ENCODE results near the gene CASKIN1.
"Not testable (repeated sequence)": the region's sequence is repeated elsewhere in the genome, so short reads cannot be mapped to it uniquely, and the experiment has no call there.

CASKIN1 gene

DNA sequence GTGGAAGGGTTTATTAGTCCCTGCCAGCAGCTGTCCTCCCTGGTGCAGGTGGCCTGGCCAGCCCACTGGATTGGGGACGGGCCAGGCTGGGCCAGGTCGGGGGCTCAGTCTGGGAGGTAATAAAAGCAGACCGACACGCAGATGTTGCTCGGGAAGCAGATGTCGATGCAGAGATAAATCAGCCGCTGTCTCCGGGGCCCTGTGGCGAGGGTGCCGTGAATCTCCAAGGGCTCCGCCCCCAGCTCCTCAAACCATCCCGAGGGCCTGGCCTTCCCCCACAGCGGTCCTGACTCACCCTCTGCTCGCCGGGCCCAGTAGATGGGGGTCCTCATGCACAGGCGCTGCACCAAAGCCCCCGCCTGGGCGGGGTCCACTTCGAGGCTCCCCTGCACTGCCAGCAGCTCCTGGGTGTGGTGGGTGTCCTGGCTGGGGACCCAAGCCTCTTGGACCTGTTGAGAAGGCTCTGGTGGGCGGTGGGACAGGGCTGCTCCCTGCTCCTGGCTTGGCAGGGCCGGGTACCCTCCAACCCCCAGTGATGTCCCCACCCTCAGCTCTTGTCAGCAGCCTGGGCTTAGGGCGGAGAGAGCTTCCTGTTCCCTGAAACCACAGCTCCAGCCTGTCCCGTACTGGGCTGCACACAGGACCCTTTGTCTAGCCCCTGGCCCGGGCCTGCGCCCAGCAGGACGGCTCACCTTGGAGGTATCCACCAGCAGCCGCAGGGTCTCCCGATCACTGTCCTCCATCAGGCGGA is 13.0 kb upstream of the CASKIN1 start:
- no peak for DNase-seq

DNA sequence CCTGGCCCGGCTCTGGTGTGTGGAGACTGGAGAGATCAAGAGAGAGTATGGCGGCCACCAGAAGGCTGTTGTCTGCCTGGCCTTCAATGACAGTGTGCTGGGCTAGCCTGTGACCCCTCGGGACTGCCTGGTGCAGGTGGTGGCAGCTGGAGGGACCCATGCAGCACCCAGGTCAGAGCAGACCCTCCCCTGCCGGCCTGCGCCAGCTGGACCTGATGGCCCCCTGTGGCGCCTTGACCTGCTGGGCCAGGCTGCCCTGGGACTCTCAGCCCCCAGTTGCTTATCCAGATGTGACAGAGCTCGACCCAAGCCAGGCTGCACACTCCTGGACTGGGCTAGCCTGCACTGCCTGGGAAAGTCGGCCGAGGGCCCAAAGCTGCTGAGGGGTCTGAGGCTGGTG is 12.4 kb upstream of the CASKIN1 start:
- no peak for DNase-seq

DNA sequence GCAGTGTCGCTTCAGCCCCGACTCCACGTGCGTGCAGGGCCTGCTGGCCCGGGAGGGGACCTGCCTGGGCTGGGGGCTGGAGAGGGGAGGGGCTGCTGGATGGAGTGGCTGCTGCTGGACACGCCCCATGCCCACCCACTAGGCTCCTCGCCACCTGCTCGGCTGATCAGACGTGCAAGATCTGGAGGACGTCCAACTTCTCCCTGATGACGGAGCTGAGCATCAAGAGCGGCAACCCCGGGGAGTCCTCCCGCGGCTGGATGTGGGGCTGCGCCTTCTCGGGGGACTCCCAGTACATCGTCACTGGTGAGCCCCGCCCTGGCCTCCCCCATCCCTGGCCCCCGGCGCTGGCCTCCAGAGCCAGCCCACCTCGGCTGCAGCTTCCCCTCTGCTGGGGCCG is 11.9 kb upstream of the CASKIN1 start:
- DNase-seq: no peak

DNA sequence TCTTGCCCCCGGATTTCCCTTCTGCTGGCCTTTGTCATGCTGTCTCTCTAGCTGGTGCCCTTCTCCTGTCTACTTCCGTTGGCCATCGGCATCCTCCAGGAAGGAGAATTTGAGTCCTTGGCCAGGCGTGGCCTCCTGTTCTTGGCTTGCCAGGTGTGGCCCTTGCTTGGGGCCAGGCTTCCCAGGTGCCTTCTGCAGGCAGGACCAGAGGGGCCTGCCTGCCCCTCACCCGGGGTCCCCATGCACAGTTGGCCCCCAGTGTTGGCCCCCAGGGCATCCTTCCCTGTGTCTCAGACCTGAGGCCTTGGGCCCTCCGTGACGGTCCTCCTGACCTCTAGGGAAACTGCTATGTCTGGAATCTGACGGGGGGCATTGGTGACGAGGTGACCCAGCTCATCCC is 11.5 kb upstream of the CASKIN1 start:
- DNase-seq: no peak

DNA sequence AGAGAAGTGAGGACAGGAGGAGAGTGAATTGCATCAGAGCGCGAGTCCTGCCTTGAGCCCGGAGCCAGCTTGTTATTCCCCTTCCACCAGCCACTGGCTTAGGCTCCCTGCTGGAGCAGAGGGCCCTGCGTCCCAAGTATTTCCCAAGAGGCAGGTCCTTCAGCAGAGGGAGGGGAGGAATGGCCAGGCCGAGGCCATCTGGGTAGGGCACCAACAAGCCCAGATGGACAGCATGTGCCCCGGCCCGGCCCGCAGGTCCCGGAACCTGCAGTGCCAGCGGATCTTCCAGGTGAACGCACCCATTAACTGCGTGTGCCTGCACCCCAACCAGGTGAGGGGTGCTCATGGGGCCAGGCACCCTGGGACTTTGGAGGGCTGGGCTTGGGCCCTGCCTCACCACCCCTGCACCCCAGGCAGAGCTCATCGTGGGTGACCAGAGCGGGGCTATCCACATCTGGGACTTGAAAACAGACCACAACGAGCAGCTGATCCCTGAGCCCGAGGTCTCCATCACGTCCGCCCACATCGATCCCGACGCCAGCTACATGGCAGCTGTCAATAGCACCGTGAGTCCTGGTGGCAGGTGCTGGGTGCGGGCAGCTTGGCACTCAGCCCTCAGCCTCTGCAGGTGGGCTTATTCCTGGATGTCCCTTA is 10.5 kb upstream of the CASKIN1 start:
- no peak for DNase-seq

DNA sequence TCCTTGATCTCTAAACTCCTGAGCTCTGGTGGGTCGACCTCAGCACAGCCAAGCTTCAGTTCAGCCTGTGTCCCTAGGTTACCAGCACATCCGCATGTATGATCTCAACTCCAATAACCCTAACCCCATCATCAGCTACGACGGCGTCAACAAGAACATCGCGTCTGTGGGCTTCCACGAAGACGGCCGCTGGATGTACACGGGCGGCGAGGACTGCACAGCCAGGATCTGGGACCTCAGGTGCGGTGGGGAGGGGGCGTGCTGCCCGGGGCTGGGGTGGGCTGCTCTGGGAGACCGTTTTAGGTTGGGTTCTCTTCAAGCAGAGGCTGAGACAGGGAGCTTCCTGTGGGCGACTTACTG is 10.0 kb upstream of the CASKIN1 start:
- DNase-seq: no peak

DNA sequence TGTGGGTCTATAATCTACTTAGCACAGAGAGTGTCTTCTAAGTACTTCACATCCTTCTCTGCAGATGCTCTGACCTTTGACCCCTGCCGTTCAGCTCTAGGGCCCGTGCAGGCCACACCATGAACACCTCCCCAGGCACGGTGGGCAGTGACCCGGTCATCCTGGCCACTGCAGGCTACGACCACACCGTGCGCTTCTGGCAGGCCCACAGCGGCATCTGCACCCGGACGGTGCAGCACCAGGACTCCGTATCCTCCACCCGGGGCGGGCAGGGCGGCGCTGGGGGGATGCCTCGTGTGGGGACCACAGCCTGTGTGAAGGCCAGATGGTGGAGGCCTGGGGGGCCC is 9.5 kb upstream of the CASKIN1 start:
- no peak for DNase-seq

DNA sequence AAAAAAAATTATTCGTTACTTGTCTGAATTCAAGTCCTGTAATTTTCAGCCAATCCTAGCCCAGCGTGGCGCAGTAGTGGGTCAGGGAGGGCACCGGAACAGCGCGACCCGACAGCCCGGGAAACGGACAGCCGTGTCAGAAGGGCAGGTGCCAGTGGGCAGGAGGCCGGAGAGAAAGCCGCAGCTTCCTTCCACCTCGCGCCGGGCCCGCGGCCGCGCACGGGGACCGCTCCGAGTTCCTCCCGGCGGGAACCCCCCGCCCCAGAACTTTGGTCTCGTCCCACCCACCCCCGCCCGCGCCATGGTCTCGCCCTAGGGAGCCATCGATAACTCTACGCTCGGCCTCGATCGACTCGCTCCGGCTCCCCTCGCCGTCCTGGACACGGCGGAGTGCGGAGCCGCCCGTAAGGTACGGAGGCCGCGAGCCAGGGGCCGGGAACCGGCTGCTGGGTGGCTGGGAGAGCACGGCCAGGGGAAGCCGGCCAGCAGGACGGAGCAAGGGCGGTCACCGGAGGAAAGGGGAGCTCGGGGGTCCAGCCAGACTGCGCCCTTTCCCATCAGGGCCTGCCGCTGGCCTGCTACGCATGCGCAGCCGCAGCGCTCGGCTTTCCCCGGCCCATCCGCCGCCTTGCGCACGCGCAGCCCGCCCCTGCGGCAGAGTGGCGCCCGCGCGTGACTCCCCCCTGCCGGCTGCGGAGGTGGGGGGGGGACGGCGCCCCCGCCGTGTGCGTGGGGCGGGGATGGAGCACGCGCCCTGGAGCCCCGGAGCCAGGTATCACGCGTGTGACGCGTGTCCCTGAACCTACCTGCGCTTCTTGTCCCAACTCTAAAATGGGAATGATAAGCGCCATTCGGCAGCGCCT is 8.9 kb upstream of the CASKIN1 start, which contains the start of gene MLST8:
Gene MLST8, plus strand, starts transcription at position 351 of the 863 bp plus-strand sequence. CDS start 632 bp downstream, outside the sequence.
- DNase-seq: peak; percentile 96

DNA sequence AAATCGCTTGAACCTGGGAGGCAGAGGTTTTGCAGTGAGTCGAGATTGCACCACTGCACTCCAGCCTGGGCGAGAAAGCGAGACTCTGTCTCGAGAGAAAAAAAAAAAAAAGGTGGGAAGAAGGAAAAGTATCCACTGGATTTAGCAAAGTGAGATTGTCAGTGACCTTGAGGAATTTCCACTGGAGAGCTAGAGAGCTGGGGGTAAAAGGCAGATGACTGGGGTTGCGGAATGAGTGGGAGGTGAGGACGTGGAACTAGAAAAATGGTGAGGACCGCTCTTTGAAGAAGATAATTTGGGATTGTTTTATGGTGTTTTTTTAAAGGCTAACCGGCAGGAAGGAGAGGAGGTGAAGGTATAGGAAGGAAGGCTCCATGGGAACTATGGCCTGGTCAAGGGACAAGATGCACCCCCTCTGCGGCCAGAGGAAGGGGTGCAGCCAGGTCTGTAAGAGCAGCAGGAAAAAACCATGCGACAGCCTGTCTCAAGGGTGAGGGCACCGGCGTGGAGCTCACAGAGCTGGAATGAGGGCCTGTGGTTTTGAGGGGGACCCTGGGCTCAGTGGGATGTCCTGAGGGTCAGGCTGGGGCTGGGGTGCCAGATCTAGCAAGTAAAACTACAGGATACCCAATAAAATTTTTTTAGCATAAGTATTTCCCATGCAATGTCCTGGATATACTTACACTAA is 8.2 kb upstream of the CASKIN1 start:
- peak; percentile 28 for DNase-seq

DNA sequence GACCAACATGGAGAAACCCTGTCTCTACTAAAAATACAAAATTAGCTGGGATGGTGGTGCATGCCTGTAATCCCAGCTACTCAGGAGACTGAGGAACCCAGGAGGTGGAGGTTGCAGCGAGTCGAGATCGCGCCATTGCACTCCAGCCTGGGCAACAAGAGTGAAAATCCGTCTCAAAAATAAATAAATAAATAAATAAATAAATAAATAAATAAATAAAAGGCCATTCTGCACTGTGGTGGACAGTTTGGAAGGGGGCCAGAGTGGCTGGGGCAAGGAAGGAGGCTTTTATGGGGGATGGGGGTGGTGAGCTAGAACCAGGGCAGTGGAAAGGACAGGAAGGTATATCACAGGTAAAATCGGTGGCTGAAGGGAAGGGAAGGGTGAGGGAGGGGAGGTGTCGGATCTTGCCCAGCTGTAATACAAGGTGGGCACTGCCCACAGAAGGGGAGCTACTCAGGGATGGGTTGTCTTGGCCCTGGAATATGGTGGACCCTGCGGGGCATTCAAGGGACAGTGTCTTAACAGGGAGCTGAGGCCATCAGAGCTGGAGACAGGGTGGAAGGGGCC is 6.8 kb upstream of the CASKIN1 start:
- DNase-seq: not testable (repeated sequence)

DNA sequence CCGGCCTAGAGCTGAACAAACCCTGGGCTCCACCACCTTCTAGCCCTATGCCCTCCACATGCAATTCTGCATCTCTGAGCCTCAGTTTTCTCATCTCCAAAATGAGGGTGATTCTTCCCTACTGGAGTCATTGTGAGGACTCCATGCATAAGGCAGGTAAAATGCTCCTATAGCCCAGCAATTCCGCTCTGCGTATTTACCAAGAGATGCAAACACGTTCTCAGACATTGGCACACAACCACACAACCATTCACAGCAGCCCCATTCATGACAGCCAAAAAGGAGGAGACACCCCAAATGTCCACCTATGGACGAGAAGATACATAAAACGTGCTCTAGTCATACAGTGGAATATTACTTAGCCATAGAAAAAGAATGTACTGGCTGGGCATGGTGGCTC is 3.9 kb upstream of the CASKIN1 start:
- DNase-seq: no peak

DNA sequence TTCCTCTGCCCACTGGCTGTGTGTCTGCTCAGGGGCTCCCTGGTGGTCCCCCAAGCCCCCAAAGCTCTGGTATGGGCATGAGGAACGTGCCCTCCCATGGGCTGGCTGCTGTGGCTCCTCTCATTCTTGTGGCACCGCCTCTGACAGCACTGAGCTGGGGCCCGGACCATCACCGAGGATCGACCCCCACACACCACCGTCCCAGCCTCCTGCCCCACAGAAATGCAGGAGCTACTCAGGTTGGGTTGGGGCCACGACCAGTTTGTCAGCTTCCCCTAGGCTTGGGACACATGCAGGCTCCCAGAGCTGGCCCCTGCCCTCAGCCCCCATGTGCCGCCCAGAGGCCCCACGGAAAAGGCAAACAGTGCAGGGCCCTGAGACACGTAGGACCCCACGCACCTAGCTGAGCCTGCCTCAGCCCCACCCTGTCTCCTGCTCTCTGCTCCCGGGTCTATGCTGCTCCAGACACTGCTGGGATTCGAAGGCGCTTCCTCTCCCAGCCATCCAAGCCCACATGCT is 3.3 kb upstream of the CASKIN1 start:
- no peak for DNase-seq

DNA sequence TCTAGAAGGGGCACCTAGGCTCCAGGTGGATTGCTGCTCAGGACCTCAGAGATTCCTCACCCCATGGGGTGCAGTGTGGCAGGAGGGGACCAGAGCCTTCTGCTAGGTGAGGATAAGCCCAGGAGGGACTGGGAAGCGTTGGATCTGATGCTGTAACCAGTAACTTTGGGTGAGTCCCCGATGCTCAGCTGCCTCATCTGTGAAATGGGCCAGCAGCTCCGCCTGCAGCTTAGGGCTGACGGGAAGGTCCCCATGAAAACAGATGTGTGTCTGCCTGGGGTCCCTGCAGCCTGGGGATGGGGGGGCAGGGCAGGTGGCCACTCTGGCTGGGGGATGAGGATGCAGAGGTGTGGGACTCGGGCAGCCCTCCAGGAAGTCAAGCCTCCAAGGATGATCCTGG is 2.7 kb upstream of the CASKIN1 start:
- no peak for DNase-seq

DNA sequence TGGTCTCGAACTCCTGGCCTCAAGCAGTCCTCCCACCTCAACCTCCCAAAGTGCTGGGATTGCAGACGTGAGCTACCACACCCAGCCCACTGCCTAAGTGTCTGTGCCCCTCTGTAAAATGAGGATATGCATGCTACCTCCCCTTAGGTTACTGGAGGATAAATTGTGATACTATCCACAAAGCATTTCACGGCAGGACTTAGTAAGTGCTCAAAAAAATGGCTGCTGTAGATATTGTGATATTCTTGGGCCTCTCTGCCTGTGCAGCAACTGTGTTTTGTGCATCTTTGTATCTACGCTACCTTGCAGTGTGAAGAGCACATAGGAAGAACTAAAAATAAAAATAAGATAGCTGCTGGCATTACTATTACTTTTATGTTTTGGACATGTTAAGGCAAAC is 1.9 kb upstream of the CASKIN1 start:
- no peak for DNase-seq

DNA sequence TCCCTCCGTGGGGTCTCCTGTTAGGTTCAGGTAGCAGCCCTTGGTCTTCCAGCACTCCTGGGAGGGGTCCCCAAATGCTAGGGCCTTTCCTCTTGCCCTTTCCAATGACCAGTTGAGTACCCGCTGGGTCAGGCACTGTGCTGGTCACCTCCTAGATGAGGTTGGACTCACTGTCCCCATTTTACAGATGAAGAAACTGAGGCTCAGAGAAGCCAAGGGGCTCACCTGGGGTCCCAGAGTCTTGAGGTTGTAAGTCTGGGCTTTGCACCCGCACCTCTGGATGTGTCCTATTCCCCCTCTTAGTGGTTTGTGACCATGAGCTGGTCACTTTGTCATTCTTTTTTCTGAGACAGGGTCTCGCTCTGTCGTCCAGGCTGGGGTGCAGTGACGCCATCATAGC is 1.4 kb upstream of the CASKIN1 start:
- DNase-seq: no peak

DNA sequence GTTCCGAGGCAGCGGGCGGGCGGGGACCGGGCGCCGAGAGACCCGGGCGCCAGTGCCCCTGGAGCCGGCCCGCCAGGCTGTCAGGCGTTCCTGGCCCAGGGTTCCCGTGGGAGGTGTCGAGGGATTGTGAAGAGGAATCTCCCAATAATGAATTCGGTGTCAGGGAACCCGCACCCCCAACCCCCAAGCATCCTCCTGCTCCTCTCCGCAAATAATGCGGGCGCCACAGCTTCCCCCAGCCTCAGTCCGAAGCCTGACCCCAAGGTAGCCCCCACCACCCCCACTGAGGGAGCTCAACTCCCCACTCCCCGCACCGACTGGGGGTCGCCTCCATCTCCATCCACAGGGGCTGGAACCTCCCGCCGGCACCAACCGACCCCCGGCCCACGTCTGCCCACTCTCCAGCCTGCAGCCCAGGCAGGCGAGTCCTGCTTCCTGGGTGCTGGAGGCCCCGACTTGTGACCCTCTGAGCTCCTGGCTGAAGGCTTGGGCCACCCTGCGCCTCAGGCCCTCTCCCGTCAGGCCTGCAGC is 641 bp upstream of the CASKIN1 start:
- DNase-seq: no peak

DNA sequence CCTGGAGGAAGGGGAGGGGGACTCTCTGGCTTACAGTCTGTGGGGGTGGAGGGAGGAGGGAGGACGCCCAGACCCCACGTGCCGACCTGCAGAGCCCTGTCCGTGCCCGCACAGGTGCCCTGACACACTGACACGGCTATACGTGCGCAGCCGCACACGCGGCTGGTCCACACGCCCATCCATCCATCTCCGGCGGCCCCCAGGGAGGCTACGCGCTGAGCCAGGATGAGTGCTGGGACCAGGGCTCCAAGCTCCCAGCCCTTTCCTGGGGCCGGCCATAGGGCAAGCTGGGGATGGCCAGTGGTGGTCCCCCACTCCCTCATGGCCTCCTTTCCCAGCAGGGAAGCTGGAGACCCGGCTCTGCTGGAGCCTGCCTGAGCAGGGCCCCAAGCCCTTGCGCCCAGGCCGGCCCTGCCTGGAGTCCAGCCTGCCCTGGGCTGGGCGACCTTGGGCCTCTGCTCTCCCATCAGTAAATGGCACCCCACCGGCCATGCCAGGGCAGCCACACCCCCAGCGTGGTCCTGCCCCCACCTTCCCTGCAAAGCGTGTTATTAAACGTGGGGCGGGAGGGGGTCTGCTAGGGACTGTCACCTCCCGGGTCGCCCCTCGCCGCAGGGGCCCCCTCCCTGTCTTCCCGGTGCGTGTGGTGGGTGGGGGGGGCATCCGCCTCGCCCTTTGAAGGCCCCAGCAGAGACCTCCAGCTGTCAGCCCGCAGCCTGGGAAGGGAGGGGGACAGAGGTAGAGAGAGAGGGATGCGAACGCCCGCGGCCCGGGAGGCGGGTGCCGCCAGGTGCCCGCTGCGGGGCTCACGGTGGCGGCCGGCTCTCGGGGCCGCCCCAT is 863 bp downstream of the CASKIN1 start:
- DNase-seq: no peak

DNA sequence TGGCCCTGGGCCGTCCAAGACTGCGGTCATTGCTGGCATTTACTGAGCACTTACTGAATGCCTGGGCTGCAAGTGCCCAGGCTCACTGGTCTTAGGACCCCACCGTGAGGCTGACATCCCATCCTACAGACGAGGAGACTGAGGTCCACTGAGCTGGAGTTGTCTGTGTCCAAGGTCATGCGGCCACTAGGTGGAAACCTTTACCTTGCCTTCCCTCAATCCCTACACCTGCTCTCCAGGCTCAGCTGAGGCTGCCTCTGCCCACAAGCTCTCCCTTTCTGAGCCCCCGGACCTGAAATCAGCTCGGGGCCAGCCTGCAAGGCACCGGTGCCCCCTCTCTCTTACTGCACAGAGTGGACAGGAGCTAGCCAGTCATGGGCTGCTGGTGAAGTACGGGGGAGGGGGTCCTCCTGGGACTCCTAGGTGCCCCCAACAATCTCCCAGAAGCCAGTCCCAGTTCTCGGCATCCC is 1.5 kb downstream of the CASKIN1 start:
- peak; percentile 55 for DNase-seq

DNA sequence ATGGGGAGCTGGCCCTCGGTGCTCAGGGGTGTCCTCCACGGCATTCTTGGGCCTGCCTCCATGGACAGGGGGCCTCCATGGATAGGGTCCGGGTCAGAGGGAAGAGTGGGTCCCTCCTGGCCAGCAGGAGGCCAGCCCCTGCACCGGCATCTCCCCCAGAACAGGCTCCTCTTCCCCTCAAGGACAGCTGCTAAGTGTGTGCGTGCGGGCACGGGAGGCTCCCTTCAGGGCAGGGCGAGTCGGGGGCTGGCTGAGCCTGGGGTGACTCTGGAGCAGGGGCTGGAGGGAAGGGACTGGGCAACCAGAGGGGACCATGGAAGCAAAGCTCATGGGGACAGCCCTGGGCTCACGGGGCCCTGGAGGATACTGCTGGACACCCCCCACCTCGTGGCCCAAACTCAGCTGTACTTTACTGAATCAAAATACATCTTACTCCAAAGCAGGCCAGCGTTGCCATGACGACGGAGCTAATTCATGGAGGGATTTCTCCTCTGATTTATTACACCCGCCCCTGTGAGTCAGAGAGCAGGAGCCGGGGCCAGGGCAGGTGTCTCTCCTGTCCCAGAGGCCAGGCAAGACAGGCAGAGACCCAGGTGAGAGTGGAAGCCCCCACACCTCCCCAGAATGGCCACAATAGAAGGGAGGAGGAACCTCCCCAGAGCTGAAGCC is 2.1 kb downstream of the CASKIN1 start:
- no peak for DNase-seq

DNA sequence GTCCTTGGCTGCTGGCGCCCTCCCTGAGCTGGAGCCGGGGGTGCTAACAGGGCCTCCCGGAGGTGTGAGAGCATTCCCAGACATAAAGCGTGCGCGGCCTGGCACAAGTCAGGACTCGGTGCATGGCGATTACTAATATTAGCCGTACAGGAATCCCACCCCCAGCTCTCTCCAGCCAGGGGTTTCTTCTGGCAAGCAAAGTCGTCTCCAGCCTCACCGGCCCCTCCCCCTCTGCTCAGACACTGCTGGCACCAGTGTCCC is 5.0 kb downstream of the CASKIN1 start:
- no peak for DNase-seq
